Tibial nerve (tissue), 4 donors: Measurements from ENCODE around the gene POGZ. TPM values are rescaled to one million over a fixed set of nuclear protein-coding genes. Genes with fewer than 3 reads are reported as not detected.
"Not testable (repeated sequence)": the region's sequence is repeated elsewhere in the genome, so short reads cannot be mapped to it uniquely, and the experiment has no call there.

Source experiments
- DNase-seq, 2 donors: peaks; one replicate each; pipeline ENCODE4 v3.0.0-alpha.2; 2019; ENCODE audit warnings: low spot score in 2 of 2
- H3K27ac ChIP-seq, 4 donors: fragments of 200-600 bp; sonication (generic) in 3 of 4; one replicate each; pipeline ENCODE4 v1.5.1; 2017 to 2019; ENCODE audit warnings: mild to moderate bottlenecking in 1 of 4
- H3K27me3 ChIP-seq, 2 donors: fragments of 200-600 bp; sonication (generic) in 1 of 2; one replicate each; pipeline versions ENCODE4 v1.5.1 to v1.6.0; 2017 to 2019
- H3K36me3 ChIP-seq, 3 donors: fragments of 200-600 bp; sonication (generic); one replicate each; pipeline ENCODE4 v1.5.1; 2018 to 2019
- H3K4me1 ChIP-seq, 4 donors: fragments of 200-600 bp; sonication (generic) in 3 of 4; one replicate each; pipeline ENCODE4 v1.5.1; 2017 to 2019
- H3K4me3 ChIP-seq, 4 donors: fragments of 200-600 bp; sonication (generic) in 3 of 4; one replicate each; pipeline ENCODE4 v1.5.1; 2017 to 2019; ENCODE audit warnings: mild to moderate bottlenecking in 1 of 4, moderate library complexity in 1 of 4
- H3K9me3 ChIP-seq, 4 donors: fragments of 200-600 bp; sonication (generic) in 3 of 4; one replicate each; pipeline ENCODE4 v1.5.1; 2017 to 2019
- CTCF ChIP-seq, 5 experiments: fragments of 200-600 bp in 3 of 5; fragments of 450-650 bp in 2 of 5; sonication (generic) in 3 of 5; IDR thresholded peaks; one replicate each; pipeline ENCODE4 v1.5.1; 2016 to 2019; ENCODE audit warnings: antibody characterized with exemption in 5 of 5, mild to moderate bottlenecking in 3 of 5, moderate library complexity in 2 of 5
- EP300 ChIP-seq, 2 donors: sonication (generic); formaldehyde crosslinking; IDR thresholded peaks; one replicate each; pipeline ENCODE4 v1.6.1; 2017; ENCODE audit warnings: antibody characterized with exemption in 2 of 2, mild to moderate bottlenecking in 1 of 2
- POLR2A ChIP-seq, 2 donors: fragments of 450-650 bp; IDR thresholded peaks; one replicate each; pipeline ENCODE4 v1.6.1; 2017; ENCODE audit warnings: antibody characterized with exemption in 2 of 2, mild to moderate bottlenecking in 2 of 2, moderate library complexity in 2 of 2
- WGBS, 2 donors: methylation state at CpG; one replicate each; pipeline ENCODE4 v1.1.5; 2018; 5-methylcytosine and 5-hydroxymethylcytosine counted together
- total RNA-seq, 4 donors: library from RNA; depleted of rRNA; stranded (reverse); fragments of >200 nt; gene quantifications; one replicate each; pipeline ENCODE4 v1.1.0, GENCODE V29; 2016

The POGZ gene
- total RNA-seq, 4 donors from 2014 or later = 67.2 to 81.0 (median 72.7) TPM

DNA sequence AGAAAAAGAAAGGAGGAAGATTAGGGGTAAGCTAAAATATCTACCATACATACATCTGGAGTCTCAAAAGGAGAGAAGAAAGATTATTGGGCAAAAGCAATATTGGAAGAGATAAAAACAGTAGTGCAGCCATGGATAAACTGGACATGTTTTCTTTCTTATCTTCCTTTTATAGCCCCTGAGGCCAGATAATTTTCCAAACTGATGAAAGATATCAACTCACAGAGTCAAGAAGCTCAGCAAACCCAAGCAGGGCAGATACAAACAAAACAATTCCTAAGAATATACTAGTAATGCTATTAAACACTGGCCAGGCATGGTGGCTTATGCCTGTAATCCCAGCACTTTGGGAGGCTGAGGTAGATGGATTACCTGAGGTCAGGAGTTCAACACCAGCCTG lies 65.7 kb downstream of the POGZ start:
- Histone ChIP-seq H3K4me3 (no peak overlapping the region), H3K27ac (no peak overlapping the region), H3K27me3 (no peaks in the 10 kb centered on the region), H3K4me1 (no peaks in the 10 kb centered on the region), H3K9me3 (no peaks in the 10 kb centered on the region), H3K36me3 (no peaks in the 10 kb centered on the region)
- no peak for DNase-seq
- TF ChIP-seq POLR2A (IDR thresholded peaks at IDR 0.05) (no peak), EP300 (IDR thresholded peaks at IDR 0.05) (no peak), CTCF (IDR thresholded peaks at IDR 0.05) (no peak)

DNA sequence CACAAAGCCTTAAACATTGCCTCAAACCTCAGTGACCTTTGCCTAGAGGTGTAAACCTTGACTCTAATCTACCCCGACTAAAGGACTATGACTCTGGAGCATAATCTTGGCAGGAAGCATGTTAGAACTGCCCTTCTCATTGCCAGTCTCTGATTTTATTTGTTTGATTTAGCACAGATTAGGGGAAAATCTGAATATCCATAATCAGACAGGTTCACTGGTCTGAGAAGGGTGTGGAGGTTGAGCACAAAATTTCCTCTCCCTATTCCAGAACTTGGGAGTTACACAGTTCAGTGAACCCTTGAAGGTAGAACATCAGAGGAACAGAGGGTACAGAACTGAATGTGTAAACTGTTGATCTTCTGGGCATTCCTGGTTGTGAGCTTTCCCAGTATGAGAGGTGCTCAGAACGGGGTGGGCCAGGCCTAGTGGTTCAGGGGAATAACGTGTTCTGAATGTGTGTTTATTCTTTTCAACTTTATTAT lies 68.2 kb downstream of the POGZ start:
- no peak for DNase-seq
- H3K9me3 ChIP-seq = no peaks in the 10 kb centered on the region
- H3K27ac ChIP-seq = no peak overlapping the region
- H3K4me1 ChIP-seq = no peaks in the 10 kb centered on the region
- no peak for TF ChIP-seq EP300 (IDR thresholded peaks at IDR 0.05)
- no peak for TF ChIP-seq CTCF (IDR thresholded peaks at IDR 0.05)
- TF ChIP-seq POLR2A (IDR thresholded peaks at IDR 0.05) = no peak
- WGBS, 2 donors = 83 to 85% methylated on average over 3 of the region's 3 CpGs
- H3K36me3 ChIP-seq = no peaks in the 10 kb centered on the region
- H3K4me3 ChIP-seq = no peak overlapping the region
- no peaks in the 10 kb centered on the region for H3K27me3 ChIP-seq

DNA sequence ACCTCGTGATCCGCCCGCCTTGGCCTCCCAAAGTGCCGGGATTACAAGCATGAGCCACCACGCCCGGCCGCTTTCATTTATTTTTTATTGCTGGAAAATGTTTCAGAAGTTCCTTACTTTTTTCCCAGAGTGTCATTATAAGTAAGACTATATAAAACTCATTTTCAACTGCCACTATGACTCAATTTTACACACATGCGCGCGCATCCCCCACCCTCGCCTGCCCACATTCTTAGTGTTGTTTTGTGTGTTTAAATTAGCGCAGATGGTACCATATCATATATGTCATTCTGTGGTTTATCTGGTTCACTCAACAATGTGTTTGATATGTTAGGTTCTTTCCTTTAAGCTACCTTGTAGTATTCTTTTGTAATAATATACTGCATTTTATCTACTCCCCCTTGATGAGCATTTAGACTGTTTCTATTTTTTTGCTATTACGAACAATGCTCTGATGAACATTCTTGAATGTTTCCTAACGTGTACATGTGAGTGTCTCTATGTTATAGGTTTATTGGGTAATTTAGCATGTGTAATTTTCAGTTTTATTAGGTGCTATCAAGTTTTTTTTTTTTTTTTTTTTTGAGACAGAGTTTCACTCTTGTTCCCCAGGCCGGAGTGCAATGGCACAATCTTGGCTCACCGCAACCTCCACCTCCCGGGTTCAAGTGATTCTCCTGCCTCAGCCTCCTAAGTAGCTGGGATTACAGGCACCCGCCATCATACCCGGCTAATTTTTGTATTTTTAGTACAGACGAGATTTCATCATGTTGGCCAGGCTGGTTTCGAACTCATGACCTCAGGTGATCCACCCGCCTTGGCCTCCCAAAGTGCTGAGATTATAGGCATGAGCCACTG lies 68.8 kb downstream of the POGZ start:
- WGBS, 2 donors = 93% methylated on average over 22 of the region's 22 CpGs
- not testable (repeated sequence) for DNase-seq

GRCh38 chr1:151386002-151386401 lies 73.3 kb downstream of the POGZ start:
- H3K36me3 ChIP-seq = no peaks in the 10 kb centered on the region
- TF ChIP-seq POLR2A (IDR thresholded peaks at IDR 0.05) (no peak), CTCF (IDR thresholded peaks at IDR 0.05) (no peak), EP300 (IDR thresholded peaks at IDR 0.05) (no peak)
- no peaks in the 10 kb centered on the region for H3K4me1 ChIP-seq
- no peaks in the 10 kb centered on the region for H3K27me3 ChIP-seq
- no peak overlapping the region for H3K27ac ChIP-seq
- WGBS, 2 donors = 64 to 97% methylated on average over 2 of the region's 2 CpGs
- DNase-seq = no peak
- H3K4me3 ChIP-seq = no peak overlapping the region
- no peaks in the 10 kb centered on the region for H3K9me3 ChIP-seq

More for the DNA sequence above, 68.8 kb downstream of the POGZ start:
- H3K36me3 ChIP-seq, H3K9me3 ChIP-seq, H3K4me1 ChIP-seq, H3K27ac ChIP-seq, H3K4me3 ChIP-seq, H3K27me3 ChIP-seq: not testable (repeated sequence)

DNA sequence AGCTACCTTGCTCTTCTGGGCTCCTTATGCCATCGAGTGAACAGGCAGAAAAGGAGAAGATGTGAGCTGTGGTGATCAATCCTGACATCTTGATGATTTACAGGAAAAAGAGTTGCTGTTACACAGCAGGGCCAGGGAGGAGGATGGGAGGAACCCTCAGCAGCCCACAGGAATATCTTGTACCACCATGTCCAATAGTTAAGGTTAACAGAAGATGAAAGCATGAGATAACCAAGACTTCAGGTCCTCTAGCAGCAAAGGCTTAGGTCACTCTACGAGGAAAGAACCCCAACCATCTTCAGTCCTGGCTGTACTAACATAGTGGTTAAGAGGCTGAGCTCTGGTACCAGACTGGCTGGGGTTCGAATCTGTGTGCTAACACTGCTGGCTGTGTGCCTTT lies 74.7 kb downstream of the POGZ start:
- no peaks in the 10 kb centered on the region for H3K4me1 ChIP-seq
- 71 to 79% methylated on average over 3 of the region's 3 CpGs for WGBS, 2 donors
- no peak overlapping the region for H3K4me3 ChIP-seq
- H3K27ac ChIP-seq = no peak overlapping the region
- no peaks in the 10 kb centered on the region for H3K36me3 ChIP-seq
- H3K27me3 ChIP-seq = no peaks in the 10 kb centered on the region
- TF ChIP-seq EP300 (IDR thresholded peaks at IDR 0.05) = no peak
- TF ChIP-seq CTCF (IDR thresholded peaks at IDR 0.05) = no peak
- no peak for DNase-seq
- no peaks in the 10 kb centered on the region for H3K9me3 ChIP-seq
